Measurements from ENCODE around the gene EBI3.
"Not testable (repeated sequence)": the region's sequence is repeated elsewhere in the genome, so short reads cannot be mapped to it uniquely, and the experiment has no call there.

DNA sequence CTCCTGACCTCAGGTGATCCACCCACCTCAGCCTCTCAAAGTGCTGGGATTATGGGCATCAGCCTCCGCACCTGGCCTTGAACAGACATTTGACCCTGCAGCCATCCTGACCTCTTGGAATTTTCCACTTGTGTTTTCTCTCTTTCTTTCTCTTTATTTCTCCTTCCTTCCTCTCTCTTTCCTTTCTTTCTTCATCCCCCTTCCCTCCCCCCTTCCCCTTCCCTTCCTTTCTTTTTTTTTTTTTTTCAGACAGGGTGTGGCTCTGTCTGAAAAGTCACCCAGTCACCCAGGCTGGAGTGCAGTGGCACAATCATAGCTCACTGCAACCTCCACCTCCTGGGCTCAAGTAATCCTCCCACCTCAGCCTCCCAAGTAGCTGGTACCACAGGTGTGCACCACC is 10.8 kb upstream of the EBI3 start:
- TF ChIP-seq, protein P1, sequence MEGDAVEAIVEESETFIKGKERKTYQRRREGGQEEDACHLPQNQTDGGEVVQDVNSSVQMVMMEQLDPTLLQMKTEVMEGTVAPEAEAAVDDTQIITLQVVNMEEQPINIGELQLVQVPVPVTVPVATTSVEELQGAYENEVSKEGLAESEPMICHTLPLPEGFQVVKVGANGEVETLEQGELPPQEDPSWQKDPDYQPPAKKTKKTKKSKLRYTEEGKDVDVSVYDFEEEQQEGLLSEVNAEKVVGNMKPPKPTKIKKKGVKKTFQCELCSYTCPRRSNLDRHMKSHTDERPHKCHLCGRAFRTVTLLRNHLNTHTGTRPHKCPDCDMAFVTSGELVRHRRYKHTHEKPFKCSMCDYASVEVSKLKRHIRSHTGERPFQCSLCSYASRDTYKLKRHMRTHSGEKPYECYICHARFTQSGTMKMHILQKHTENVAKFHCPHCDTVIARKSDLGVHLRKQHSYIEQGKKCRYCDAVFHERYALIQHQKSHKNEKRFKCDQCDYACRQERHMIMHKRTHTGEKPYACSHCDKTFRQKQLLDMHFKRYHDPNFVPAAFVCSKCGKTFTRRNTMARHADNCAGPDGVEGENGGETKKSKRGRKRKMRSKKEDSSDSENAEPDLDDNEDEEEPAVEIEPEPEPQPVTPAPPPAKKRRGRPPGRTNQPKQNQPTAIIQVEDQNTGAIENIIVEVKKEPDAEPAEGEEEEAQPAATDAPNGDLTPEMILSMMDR (IDR thresholded peaks at IDR 0.05), result not testable (repeated sequence)
- TF ChIP-seq EZH2 (IDR thresholded peaks at IDR 0.05; ENCODE audit: borderline replicate concordance, insufficient read depth, low read depth, low read length, poor library complexity, severe bottlenecking), result not testable (repeated sequence)
